MM.1S (cell line): Measurements from ENCODE around the gene TXK.

Experiments
- DNase-seq: peaks from one replicate; pipeline ENCODE4 v3.0.0-alpha.2; 2015
- H2AFZ ChIP-seq: fragments of 300-600 bp; sonication (generic); 2 replicates; pipeline ENCODE4 v1.6.0; 2016; ENCODE audit warnings: antibody characterized with exemption, low read length
- H3F3A ChIP-seq: fragments of 300-600 bp; sonication (generic); 2 replicates; pipeline ENCODE4 v1.6.1; 2016; ENCODE audit warnings: mild to moderate bottlenecking, antibody characterized with exemption, low read length, moderate library complexity, mixed read lengths; ENCODE audit not compliant: insufficient read depth
- H3K27ac ChIP-seq: fragments of 300-600 bp; sonication (generic); 2 replicates; pipeline ENCODE4 v1.5.1; 2016; ENCODE audit warnings: mild to moderate bottlenecking, low read length
- H3K27me3 ChIP-seq: fragments of 300-600 bp; sonication (generic); replicated peaks from 2 replicates; pipeline ENCODE4 v1.6.0; 2016; ENCODE audit warnings: low read length; ENCODE audit not compliant: insufficient read depth
- H3K36me3 ChIP-seq: fragments of 300-600 bp; sonication (generic); replicated peaks from 2 replicates; pipeline ENCODE4 v1.6.1; 2016; ENCODE audit warnings: mild to moderate bottlenecking, low read length, mixed read lengths; ENCODE audit not compliant: insufficient read depth
- H3K4me1 ChIP-seq: fragments of 300-600 bp; sonication (generic); 2 replicates; pipeline ENCODE4 v1.6.1; 2016; ENCODE audit warnings: low read length, mixed read lengths
- H3K4me2 ChIP-seq: fragments of 300-600 bp; sonication (generic); 2 replicates; pipeline ENCODE4 v1.6.0; 2016; ENCODE audit warnings: low read depth, low read length
- H3K4me3 ChIP-seq: fragments of 300-600 bp; sonication (generic); 2 replicates; pipeline ENCODE4 v1.5.1; 2016; ENCODE audit warnings: low read length, mixed read lengths
- H3K79me2 ChIP-seq: fragments of 300-600 bp; sonication (generic); 2 replicates; pipeline ENCODE4 v1.6.1; 2016; ENCODE audit warnings: mixed run types, low read length, mixed read lengths
- H3K9ac ChIP-seq: fragments of 300-600 bp; sonication (generic); 2 replicates; pipeline ENCODE4 v1.6.1; 2016; ENCODE audit warnings: low read length, mixed read lengths
- H3K9me2 ChIP-seq: fragments of 300-600 bp; sonication (generic); replicated peaks from 2 replicates; pipeline ENCODE4 v1.6.1; 2016; ENCODE audit warnings: mild to moderate bottlenecking, low read length, mixed read lengths; ENCODE audit not compliant: insufficient read depth
- H3K9me3 ChIP-seq: fragments of 300-600 bp; sonication (generic); replicated peaks from 2 replicates; pipeline ENCODE4 v1.6.1; 2016; ENCODE audit warnings: mild to moderate bottlenecking, low read length, mixed read lengths; ENCODE audit not compliant: insufficient read depth
- H4K20me1 ChIP-seq: fragments of 300-600 bp; sonication (generic); 2 replicates; pipeline ENCODE4 v1.6.1; 2016; ENCODE audit warnings: mild to moderate bottlenecking, low read length, moderate library complexity, mixed read lengths; ENCODE audit not compliant: insufficient read depth
- CTCF ChIP-seq: fragments of 300-600 bp; sonication (generic); IDR thresholded peaks from 2 replicates; pipeline ENCODE4 v1.5.1; 2016; ENCODE audit warnings: antibody characterized with exemption, low read length, mixed read lengths
- EZH2 ChIP-seq: fragments of 300-600 bp; sonication (generic); optimal IDR thresholded peaks from 2 replicates; pipeline ENCODE3; 2017; ENCODE audit warnings: low read depth, mild to moderate bottlenecking, antibody characterized with exemption, low read length, mixed read lengths
- EZH2phosphoT487 ChIP-seq: fragments of 300-600 bp; sonication (generic); IDR thresholded peaks from 2 replicates; pipeline ENCODE4 v1.6.1; 2018; ENCODE audit warnings: antibody characterized with exemption, low read length

The TXK gene

DNA sequence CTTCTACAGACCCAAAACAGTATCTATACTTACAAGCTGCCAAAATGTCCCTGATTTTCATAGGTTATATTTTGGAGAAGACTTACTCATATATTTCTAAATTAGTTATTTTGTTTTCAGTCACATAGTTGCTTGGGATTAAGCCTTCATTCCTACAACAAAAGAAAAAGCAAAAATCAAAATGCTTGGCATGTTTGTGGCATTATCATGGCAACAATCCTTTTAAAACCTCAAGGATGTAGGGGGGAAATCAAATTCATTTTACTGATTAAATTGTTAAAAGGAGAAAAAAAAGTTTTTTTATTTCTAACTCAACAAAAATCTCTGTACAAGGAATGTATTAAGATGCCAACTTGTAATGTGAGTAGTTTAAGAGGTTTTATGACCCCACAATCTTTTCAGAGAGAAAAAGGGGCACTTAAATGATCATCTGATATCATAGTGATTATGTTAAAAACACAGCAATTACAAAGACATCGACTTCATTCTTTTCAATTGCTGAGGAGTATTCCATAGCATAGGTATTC lies 23.5 kb downstream of the TXK start:
- no peak overlapping the region for H2AFZ ChIP-seq
- TF ChIP-seq EZH2 (no peak), CTCF (no peak), EZH2phosphoT487 (no peak)
- H3K4me1 ChIP-seq, result no peaks in the 10 kb centered on the region

DNA sequence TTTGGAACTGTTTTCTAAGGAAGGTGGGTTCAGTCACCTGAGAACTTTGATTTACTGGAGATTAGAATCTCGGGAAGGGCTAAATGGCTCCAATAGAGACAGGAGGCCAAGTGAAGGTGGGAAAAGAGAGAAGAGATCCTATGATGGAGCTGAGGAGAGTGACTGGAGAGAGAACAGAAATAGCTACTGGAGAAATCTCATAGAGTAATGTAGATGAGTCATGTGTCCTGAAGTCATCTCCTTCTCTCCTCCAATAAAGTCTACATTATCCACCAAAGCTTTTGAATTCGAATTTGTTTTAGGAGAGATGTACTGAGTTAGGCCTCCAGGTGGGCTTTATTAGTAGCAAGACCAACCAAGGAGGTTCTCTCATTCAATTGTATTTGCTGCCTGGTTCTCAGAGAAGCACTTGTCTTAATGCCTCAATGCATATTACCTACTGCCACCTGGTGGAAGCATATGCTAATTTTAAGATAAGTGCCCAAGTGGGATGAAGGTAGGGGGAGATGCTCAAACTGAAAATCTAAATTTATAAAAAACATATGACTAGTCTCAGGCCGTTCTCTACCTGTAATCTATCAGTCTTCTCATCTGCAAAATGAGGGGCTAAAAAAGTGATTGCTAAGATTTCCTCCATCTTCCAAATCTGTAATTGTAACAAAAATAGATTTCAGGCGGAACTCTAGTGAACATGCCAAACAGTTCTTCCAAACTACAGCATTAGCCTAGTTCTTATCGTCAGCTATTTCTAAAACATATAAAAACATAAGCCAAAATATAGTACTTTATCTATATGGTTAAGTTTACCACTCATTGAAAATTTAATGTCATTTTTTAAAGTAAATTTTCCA lies 24.4 kb downstream of the TXK start:
- no peaks in the 10 kb centered on the region for H3K9me2 ChIP-seq
- H3K27ac ChIP-seq, result no peak overlapping the region
- H3K9me3 ChIP-seq, result no peaks in the 10 kb centered on the region
- no peak overlapping the region for H3K4me3 ChIP-seq
- TF ChIP-seq CTCF, result peak; percentile 65
- TF ChIP-seq EZH2phosphoT487, result no peak
- no peaks in the 10 kb centered on the region for H3K79me2 ChIP-seq
- DNase-seq, result peak; percentile 66
- no peaks in the 10 kb centered on the region for H4K20me1 ChIP-seq
- H3K4me2 ChIP-seq, result no peak overlapping the region
- no peaks in the 10 kb centered on the region for H3K27me3 ChIP-seq
- H3F3A ChIP-seq, result 0 out of 2 replicates have a peak, but pooled peaks cover 3% of the 10 kb centered on the region
- no peak overlapping the region for H3K9ac ChIP-seq
- H2AFZ ChIP-seq, result no peak overlapping the region
- no peaks in the 10 kb centered on the region; the same call in 1 of the 2 replicates for H3K36me3 ChIP-seq
- no peaks in the 10 kb centered on the region for H3K4me1 ChIP-seq

More for the DNA sequence above, 23.5 kb downstream of the TXK start:
- no peaks in the 10 kb centered on the region for H3F3A ChIP-seq
- H3K4me2 ChIP-seq, result no peak overlapping the region
- H3K27me3 ChIP-seq, result no peaks in the 10 kb centered on the region
- no peaks in the 10 kb centered on the region; the same call in 1 of the 2 replicates for H3K36me3 ChIP-seq
- no peak overlapping the region for H3K9ac ChIP-seq
- no peak for DNase-seq
- H3K9me2 ChIP-seq, result no peaks in the 10 kb centered on the region
- no peak overlapping the region for H3K27ac ChIP-seq
- no peaks in the 10 kb centered on the region for H3K79me2 ChIP-seq
- H3K4me3 ChIP-seq, result no peak overlapping the region
- no peaks in the 10 kb centered on the region for H4K20me1 ChIP-seq
- H3K9me3 ChIP-seq, result no peaks in the 10 kb centered on the region

GRCh38 chr4:48108309-48109073 lies 25.6 kb downstream of the TXK start:
- H3K4me2 ChIP-seq, result no peak overlapping the region
- H3K9ac ChIP-seq, result no peak overlapping the region
- peaks cover 7% of the 10 kb centered on the region for H3F3A ChIP-seq
- no peaks in the 10 kb centered on the region for H3K9me3 ChIP-seq
- TF ChIP-seq CTCF, result no peak
- no peak for TF ChIP-seq EZH2
- TF ChIP-seq EZH2phosphoT487, result no peak
- H3K27ac ChIP-seq, result no peak overlapping the region
- H2AFZ ChIP-seq, result no peak overlapping the region
- no peaks in the 10 kb centered on the region; the same call in 1 of the 2 replicates for H3K36me3 ChIP-seq
- H3K4me3 ChIP-seq, result no peak overlapping the region
- H4K20me1 ChIP-seq, result no peaks in the 10 kb centered on the region
- H3K79me2 ChIP-seq, result no peaks in the 10 kb centered on the region
- no peaks in the 10 kb centered on the region for H3K27me3 ChIP-seq
- H3K9me2 ChIP-seq, result no peaks in the 10 kb centered on the region
- peaks cover 4% of the 10 kb centered on the region; the same call in 1 of the 2 replicates for H3K4me1 ChIP-seq
- no peak for DNase-seq
